ENCODE results near the gene ZNF644.

GRCh38 chr1:90946630-90947029, 75.2 kb downstream of the ZNF644 start:
- TF ChIP-seq POLR2A (IDR thresholded peaks at IDR 0.05; ENCODE audit: low read length): no peak
- TF ChIP-seq GATA1 (IDR thresholded peaks at IDR 0.05; ENCODE audit: low read depth, low read length): no peak

All from erythroblast (primary cell).